HEK293 (cell line): ENCODE data around the gene KLF11.

Source experiments
- ZBTB8A ChIP-seq: fragments of 450-650 bp; formaldehyde crosslinking; IDR thresholded peaks from 2 replicates; pipeline ENCODE4 v1.5.1; 2016; ENCODE audit warnings: missing biosample characterization, missing genetic modification characterization
- ZNF549 ChIP-seq: fragments of 450-650 bp; IDR thresholded peaks from 2 replicates; pipeline ENCODE4 v1.5.1; 2018; ENCODE audit warnings: missing biosample characterization, missing genetic modification characterization, mild to moderate bottlenecking, inconsistent platforms, moderate library complexity
- TF ChIP-seq, protein P1 (sequence below): fragments of 450-650 bp; formaldehyde crosslinking; IDR thresholded peaks from 2 replicates; pipeline ENCODE4 v1.5.1; 2016; ENCODE audit warnings: missing biosample characterization, missing genetic modification characterization
- TF ChIP-seq, protein P2 (sequence below): fragments of 450-650 bp; formaldehyde crosslinking; IDR thresholded peaks from 2 replicates; pipeline ENCODE4 v1.5.1; 2016; ENCODE audit warnings: missing biosample characterization, missing genetic modification characterization
- TF ChIP-seq, protein P3 (sequence below): fragments of 450-650 bp; formaldehyde crosslinking; IDR thresholded peaks from 2 replicates; pipeline ENCODE4 v1.5.1; 2016; ENCODE audit warnings: missing biosample characterization, missing genetic modification characterization

DNA sequence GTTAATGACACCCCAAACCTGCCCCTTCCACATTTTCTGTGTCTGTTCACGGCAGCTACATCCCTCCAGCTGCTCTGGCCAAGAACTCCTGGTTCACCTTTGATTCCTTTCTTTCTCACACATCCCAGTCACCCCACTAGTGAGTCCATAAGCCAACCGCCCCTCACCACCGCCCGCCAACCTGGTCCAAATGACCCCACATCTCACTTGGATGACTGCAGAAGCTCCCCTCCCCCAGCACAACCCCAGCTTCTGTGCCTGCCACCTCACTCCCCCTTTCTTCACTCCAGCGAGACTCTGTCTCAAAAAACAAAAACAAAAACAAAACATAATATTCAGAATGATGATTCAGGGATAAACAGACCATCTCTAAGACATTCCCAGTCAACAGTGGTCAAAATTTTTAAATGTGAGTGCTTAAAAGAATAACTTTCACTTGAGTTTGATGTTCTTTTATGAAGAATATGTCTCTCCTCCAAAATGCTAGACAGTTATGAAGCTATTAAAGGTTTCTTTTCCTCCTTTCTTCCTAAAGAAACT, 33.7 kb downstream of the KLF11 start:
- TF ChIP-seq ZBTB8A (tag by site-specific recombination) (no peak), ZNF549 (tag by site-specific recombination) (no peak)
- TF ChIP-seq, protein P1, sequence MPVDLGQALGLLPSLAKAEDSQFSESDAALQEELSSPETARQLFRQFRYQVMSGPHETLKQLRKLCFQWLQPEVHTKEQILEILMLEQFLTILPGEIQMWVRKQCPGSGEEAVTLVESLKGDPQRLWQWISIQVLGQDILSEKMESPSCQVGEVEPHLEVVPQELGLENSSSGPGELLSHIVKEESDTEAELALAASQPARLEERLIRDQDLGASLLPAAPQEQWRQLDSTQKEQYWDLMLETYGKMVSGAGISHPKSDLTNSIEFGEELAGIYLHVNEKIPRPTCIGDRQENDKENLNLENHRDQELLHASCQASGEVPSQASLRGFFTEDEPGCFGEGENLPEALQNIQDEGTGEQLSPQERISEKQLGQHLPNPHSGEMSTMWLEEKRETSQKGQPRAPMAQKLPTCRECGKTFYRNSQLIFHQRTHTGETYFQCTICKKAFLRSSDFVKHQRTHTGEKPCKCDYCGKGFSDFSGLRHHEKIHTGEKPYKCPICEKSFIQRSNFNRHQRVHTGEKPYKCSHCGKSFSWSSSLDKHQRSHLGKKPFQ: no peak
- TF ChIP-seq, protein P2, sequence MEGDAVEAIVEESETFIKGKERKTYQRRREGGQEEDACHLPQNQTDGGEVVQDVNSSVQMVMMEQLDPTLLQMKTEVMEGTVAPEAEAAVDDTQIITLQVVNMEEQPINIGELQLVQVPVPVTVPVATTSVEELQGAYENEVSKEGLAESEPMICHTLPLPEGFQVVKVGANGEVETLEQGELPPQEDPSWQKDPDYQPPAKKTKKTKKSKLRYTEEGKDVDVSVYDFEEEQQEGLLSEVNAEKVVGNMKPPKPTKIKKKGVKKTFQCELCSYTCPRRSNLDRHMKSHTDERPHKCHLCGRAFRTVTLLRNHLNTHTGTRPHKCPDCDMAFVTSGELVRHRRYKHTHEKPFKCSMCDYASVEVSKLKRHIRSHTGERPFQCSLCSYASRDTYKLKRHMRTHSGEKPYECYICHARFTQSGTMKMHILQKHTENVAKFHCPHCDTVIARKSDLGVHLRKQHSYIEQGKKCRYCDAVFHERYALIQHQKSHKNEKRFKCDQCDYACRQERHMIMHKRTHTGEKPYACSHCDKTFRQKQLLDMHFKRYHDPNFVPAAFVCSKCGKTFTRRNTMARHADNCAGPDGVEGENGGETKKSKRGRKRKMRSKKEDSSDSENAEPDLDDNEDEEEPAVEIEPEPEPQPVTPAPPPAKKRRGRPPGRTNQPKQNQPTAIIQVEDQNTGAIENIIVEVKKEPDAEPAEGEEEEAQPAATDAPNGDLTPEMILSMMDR: no peak
- TF ChIP-seq, protein P3, sequence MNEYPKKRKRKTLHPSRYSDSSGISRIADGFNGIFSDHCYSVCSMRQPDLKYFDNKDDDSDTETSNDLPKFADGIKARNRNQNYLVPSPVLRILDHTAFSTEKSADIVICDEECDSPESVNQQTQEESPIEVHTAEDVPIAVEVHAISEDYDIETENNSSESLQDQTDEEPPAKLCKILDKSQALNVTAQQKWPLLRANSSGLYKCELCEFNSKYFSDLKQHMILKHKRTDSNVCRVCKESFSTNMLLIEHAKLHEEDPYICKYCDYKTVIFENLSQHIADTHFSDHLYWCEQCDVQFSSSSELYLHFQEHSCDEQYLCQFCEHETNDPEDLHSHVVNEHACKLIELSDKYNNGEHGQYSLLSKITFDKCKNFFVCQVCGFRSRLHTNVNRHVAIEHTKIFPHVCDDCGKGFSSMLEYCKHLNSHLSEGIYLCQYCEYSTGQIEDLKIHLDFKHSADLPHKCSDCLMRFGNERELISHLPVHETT: no peak
